ENCODE results near the gene DPP10. TPM values are rescaled to one million over a fixed set of nuclear protein-coding genes. Genes with fewer than 3 reads are reported as not detected.

The DPP10 gene
- total RNA-seq, 3 donors from 2014 or later: 0.29 to 0.33 (median 0.32) TPM

DNA sequence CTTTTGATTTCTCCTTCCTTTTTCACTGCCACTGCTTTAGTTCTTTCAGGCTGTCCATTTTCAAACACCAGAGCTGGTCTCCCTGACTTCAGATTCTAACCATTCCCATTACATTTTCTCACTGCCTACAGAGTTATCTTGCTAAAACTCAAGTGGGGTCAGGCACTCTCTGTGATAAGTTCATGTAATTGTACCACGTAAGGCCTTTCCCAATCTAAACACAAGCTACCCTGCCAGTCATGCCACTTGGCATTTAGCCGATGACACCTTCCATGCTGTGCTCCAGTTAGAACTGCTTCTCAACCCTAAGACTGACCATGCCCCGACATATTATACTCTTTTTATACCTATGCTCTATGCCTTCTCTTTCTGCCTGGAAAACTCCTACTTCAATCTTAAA lies 592.4 kb downstream of the DPP10 start:
- no peak overlapping the region for H3K4me3 ChIP-seq
- no peak overlapping the region for H3K27ac ChIP-seq
- no peak for DNase-seq (ENCODE audit: low spot score in 2 of 2)
- H3K36me3 ChIP-seq: no peaks in the 10 kb centered on the region
- H3K9me3 ChIP-seq: no peaks in the 10 kb centered on the region
- TF ChIP-seq POLR2AphosphoS5 (IDR thresholded peaks at IDR 0.05) (no peak), POLR2A (IDR thresholded peaks at IDR 0.05) (no peak)
- TF ChIP-seq, protein P1, sequence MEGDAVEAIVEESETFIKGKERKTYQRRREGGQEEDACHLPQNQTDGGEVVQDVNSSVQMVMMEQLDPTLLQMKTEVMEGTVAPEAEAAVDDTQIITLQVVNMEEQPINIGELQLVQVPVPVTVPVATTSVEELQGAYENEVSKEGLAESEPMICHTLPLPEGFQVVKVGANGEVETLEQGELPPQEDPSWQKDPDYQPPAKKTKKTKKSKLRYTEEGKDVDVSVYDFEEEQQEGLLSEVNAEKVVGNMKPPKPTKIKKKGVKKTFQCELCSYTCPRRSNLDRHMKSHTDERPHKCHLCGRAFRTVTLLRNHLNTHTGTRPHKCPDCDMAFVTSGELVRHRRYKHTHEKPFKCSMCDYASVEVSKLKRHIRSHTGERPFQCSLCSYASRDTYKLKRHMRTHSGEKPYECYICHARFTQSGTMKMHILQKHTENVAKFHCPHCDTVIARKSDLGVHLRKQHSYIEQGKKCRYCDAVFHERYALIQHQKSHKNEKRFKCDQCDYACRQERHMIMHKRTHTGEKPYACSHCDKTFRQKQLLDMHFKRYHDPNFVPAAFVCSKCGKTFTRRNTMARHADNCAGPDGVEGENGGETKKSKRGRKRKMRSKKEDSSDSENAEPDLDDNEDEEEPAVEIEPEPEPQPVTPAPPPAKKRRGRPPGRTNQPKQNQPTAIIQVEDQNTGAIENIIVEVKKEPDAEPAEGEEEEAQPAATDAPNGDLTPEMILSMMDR (IDR thresholded peaks at IDR 0.05): no peak
- no peaks in the 10 kb centered on the region for H3K27me3 ChIP-seq
- H3K4me1 ChIP-seq: no peaks in the 10 kb centered on the region
- intact Hi-C loops (cut with DNase I; ENCODE audit: low total_unique reads): no loop called here

DNA sequence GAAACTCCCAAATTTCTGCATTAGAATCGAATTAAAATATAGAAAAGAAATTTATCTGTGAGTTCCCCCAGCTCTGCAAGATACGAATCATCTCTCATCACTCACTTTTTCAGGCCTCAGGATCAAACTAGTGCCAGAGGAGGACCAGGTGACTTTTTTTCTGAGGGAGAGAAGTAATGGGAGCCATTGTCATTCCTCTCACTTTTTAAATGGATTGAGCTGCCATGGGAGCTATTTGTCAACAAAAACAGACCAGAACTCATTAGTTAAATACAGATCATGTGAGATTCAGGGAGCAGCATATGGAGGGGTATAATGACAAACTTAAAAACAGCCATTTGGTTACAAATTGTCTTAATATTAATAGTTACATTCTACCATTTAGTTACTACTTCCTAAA lies 594.4 kb downstream of the DPP10 start:
- Histone ChIP-seq H3K27me3 (no peaks in the 10 kb centered on the region), H3K36me3 (no peaks in the 10 kb centered on the region), H3K4me3 (no peak overlapping the region), H3K27ac (no peak overlapping the region), H3K4me1 (no peaks in the 10 kb centered on the region), H3K9me3 (no peaks in the 10 kb centered on the region)
- intact Hi-C loops (cut with DNase I; ENCODE audit: low total_unique reads): no loop called here
- TF ChIP-seq POLR2A (IDR thresholded peaks at IDR 0.05) (no peak), POLR2AphosphoS5 (IDR thresholded peaks at IDR 0.05) (no peak)
- TF ChIP-seq, protein P1 (IDR thresholded peaks at IDR 0.05): no peak
- no peak for DNase-seq (ENCODE audit: low spot score in 2 of 2)

DNA sequence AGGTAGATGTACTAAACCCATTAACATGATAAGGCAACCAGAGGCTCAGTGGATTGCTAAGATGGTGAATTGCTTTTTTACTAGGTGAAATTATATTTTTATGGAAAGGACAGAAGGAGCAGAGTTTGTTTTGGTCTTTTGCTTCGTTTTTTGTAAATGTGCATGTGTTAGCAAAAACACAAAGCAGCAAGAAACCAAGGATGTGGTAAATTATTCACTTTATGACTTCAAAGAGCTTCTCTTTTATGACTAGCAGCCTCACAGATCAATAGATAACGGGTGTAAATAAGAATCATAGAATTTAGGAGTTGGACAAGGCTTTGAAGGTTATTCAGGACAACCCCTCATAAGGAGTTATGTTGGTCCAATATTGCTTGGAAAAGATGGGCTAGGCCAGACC lies 615.0 kb downstream of the DPP10 start:
- Histone ChIP-seq H3K9me3 (no peaks in the 10 kb centered on the region), H3K27me3 (no peaks in the 10 kb centered on the region), H3K36me3 (no peaks in the 10 kb centered on the region), H3K4me3 (no peak overlapping the region), H3K4me1 (no peaks in the 10 kb centered on the region), H3K27ac (no peak overlapping the region)
- TF ChIP-seq POLR2AphosphoS5 (IDR thresholded peaks at IDR 0.05) (no peak), POLR2A (IDR thresholded peaks at IDR 0.05) (no peak)
- TF ChIP-seq, protein P1 (IDR thresholded peaks at IDR 0.05): no peak
- DNase-seq (ENCODE audit: low spot score in 2 of 2): no peak
- intact Hi-C loops (cut with DNase I; ENCODE audit: low total_unique reads): no loop called here

DNA sequence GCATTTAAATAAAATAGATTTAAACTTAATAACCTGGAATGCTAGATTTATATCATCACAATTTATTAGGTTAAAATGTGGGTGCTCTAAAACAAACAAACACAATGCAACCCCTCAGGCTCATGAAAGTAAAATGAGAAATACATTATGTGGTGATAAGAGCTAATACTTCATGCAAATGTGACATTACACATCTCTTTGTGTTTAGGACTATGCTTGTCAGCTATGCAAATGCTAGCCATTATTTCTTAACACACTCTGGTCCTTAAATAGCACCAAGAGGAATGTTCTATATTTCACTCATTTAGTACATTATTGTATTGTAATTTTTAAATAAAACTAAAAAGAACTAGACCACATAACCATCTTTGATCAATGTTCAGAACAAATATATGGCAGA lies 627.6 kb downstream of the DPP10 start:
- Histone ChIP-seq H3K4me3 (no peak overlapping the region), H3K27me3 (no peaks in the 10 kb centered on the region), H3K9me3 (no peaks in the 10 kb centered on the region), H3K27ac (no peak overlapping the region), H3K4me1 (no peaks in the 10 kb centered on the region), H3K36me3 (no peaks in the 10 kb centered on the region)
- no peak for TF ChIP-seq POLR2A (IDR thresholded peaks at IDR 0.05)
- TF ChIP-seq POLR2AphosphoS5 (IDR thresholded peaks at IDR 0.05): no peak
- TF ChIP-seq, protein P1 (IDR thresholded peaks at IDR 0.05): no peak
- no peak for DNase-seq (ENCODE audit: low spot score in 2 of 2)
- intact Hi-C loops (cut with DNase I; ENCODE audit: low total_unique reads): no loop called here

DNA sequence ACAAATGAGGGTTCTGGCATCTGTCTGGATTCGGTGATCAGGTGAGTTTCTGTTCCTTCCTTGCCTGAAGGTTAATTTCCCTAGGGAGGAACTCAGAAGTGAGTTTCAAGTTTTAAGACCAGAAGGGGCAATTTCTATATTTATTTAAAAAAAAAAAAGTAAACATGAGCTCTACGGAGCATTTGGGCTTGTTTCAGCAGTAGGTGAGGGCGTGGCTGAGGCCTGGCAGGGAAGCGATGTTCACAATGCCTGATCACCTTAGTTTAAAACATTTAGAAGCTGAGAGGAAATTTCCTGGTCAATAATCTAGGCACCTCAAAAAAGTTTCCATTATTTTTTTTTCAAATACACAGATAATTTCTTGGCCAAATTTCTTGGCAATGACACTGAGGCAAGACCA lies 629.1 kb downstream of the DPP10 start:
- TF ChIP-seq, protein P1 (IDR thresholded peaks at IDR 0.05): no peak
- no peak for TF ChIP-seq POLR2AphosphoS5 (IDR thresholded peaks at IDR 0.05)
- no peak for TF ChIP-seq POLR2A (IDR thresholded peaks at IDR 0.05)

More for the DNA sequence above, 629.1 kb downstream of the DPP10 start:
- intact Hi-C loops (cut with DNase I; ENCODE audit: low total_unique reads): no loop called here
- Histone ChIP-seq H3K27ac (no peak overlapping the region), H3K36me3 (no peaks in the 10 kb centered on the region), H3K9me3 (no peaks in the 10 kb centered on the region), H3K4me1 (no peaks in the 10 kb centered on the region), H3K27me3 (no peaks in the 10 kb centered on the region), H3K4me3 (no peak overlapping the region)
- no peak for DNase-seq (ENCODE audit: low spot score in 2 of 2)
